ENCODE measurements around the gene MGST3.

- TF ChIP-seq POLR2AphosphoS5 (IDR thresholded peaks at IDR 0.05) (no peak), POLR2A (IDR thresholded peaks at IDR 0.05) (no peak)
- TF ChIP-seq, protein P1, sequence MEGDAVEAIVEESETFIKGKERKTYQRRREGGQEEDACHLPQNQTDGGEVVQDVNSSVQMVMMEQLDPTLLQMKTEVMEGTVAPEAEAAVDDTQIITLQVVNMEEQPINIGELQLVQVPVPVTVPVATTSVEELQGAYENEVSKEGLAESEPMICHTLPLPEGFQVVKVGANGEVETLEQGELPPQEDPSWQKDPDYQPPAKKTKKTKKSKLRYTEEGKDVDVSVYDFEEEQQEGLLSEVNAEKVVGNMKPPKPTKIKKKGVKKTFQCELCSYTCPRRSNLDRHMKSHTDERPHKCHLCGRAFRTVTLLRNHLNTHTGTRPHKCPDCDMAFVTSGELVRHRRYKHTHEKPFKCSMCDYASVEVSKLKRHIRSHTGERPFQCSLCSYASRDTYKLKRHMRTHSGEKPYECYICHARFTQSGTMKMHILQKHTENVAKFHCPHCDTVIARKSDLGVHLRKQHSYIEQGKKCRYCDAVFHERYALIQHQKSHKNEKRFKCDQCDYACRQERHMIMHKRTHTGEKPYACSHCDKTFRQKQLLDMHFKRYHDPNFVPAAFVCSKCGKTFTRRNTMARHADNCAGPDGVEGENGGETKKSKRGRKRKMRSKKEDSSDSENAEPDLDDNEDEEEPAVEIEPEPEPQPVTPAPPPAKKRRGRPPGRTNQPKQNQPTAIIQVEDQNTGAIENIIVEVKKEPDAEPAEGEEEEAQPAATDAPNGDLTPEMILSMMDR (IDR thresholded peaks at IDR 0.05): no peak
These were observed 9.0 kb downstream of the MGST3 start for GRCh38 chr1:165639821-165640623.

Data from suprapubic skin (tissue), 4 donors.